Measurements from ENCODE around the gene CHMP4A.
A peak's percentile ranks its signal among the peaks of the same experiment; 100 is the strongest.

CHMP4A gene

DNA sequence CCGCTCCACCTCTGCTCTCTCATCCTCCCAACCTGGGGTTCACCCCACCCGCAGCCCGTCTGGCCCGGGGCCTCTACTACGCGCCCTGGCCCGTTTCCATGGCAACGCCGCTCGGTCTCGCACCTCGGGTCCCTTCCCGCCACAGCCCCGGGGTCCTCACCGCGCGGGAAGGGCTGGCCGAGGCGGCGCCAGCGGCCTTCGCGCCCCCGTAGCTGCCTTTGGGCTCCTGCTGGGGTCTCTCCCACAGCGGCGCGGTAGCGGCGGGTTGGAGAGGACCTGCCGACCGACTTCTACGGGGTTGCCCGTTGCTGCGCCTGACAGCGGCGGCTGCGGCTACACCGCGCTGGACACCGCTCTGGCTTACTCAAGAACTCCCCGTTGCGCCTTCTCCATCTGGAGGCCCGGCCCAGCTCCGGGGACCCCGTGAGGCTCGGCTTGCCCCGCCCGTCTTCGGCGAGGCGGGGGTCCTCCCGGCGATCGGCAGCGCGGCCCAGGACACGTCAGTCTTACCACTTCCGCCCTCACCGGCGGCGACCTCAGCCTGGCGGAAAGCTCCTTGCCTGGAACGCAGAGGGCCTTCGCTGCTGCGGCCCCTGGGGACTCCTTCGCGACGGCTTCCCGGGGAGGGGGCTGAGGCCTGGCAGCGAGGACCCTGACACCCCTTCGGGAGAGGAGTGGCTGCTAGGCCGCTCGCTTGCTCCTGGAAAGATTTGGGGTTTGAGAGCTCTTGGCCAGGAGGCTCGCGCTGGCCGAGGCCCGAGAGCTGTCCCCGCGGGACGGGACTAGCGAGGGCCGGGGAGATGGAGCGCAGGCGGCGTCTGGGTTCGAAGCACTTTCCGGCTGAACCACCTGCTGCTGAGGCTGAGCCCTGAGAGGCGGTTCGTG is 17.9 kb downstream of the CHMP4A start, which contains the start of gene TM9SF1:
Gene TM9SF1 (minus strand): TSS at position 256 of the 885 bp plus-strand sequence. CDS start 422 bp downstream, outside the sequence.
- peak; percentile 72 to 75 (median 75) for DNase-seq (ENCODE audit: low read depth in 3 of 3)

- no peak for DNase-seq (ENCODE audit: low read depth in 3 of 3)
These were observed 18.5 kb downstream of the CHMP4A start for GRCh38 chr14:24194873-24195185.

DNA sequence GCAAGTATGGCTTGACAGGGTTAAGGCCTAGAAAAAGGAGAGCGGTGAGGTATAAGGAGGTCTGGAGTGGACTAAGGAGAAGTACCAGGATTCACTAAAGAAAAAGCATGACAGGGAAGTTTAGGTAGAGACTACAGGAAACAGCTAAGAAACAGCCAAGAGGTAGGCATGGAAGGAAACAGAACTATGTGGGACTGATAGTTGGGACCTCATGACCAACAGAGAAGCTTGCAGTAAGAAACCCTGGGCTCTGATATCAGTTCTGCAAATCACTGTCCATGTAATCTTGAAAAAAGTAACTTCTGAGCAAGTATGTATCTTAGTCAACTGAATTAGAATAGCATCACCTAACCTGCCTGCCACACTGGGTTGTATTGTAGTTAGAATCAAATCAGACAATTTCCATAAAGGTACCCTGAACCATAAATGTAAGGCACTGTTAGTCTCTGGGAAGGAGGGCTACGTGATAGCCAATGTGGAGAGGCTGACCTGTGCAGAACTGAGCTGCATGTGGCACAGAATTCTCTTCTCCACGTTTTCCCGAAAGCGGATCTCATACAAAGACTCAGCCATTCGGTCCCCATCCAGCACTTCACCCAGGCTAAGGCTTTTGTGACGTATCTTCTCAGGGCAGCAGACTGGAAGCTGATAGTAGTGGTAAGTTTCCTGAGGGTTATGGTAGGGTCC is 19.0 kb downstream of the CHMP4A start:
- DNase-seq (ENCODE audit: low read depth in 3 of 3), result no peak

- DNase-seq (ENCODE audit: low read depth in 3 of 3), result no peak
These were observed 20.4 kb downstream of the CHMP4A start for GRCh38 chr14:24192933-24193332.

GRCh38 chr14:24190416-24190815 is 22.9 kb downstream of the CHMP4A start:
- DNase-seq (ENCODE audit: low read depth in 3 of 3), result no peak

- no peak for DNase-seq (ENCODE audit: low read depth in 3 of 3)
These were observed 23.8 kb downstream of the CHMP4A start for GRCh38 chr14:24189460-24189859.

GRCh38 chr14:24189059-24189375 is 24.3 kb downstream of the CHMP4A start:
- DNase-seq (ENCODE audit: low read depth in 3 of 3), result no peak

DNA sequence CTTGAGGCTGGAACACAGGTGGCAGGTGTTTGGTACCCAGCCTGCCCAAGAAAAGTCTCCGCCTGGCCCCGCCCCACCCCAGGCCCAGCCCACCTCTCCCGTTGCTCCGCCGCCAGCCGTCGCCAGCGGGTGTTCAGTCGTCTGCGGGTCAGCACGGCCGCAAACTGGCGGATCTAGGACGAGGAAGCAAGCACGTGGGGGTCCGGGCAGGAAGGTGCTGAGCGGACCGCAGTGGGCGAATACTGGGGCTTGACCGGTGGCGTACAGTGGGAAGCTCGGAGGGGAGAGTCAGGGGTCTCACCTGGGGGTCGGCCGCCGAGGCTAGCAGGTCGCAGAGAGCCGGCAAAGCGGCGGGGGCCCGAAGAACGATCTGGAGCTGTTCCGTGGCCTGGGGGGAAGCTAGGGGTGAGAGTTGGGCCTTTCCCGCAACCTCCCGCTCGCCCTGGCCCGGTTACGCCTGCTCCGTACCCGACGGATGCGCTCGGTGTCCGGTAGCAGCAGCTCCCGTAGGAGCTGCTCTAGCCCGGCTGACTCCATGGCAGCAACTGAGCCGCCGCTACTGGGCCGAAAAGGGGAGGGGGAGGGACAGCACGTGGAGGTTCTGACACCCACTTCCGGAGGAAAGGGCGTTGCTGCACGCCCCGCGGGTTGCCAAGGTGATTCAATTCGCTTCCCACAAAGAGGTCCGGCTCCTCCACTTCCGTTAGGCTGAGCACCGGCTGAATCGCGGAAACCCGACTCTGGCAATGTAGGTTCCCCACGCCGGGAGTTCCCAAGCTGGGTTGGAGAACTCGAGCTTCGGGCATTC is 24.8 kb downstream of the CHMP4A start, which contains the start of gene IPO4:
Gene IPO4 (minus strand): TSS at position 566 of the 808 bp plus-strand sequence. CDS start 29 bp downstream, at position 537.
- DNase-seq (ENCODE audit: low read depth in 3 of 3), result peak; percentile 78 to 95 (median 91)

DNA sequence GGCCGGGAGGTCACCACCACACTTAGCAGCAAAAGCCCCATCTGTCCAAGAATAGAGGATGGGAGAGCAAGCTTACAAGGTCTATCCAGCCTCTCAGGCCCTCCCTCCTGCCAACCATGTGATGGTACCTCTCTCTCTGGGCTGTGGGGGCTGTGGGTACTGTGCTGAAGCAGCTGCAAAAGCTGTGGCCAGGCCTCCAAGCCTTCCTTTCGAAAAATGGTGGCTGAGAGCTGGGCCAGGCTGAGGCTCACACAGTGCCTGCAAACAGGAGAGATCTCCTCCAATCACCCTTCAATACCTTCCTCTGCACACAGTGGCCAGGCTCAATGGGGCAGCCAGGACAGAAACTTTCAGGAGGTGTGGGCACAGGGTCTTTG is 25.8 kb downstream of the CHMP4A start:
- no peak for DNase-seq (ENCODE audit: low read depth in 3 of 3)

- DNase-seq (ENCODE audit: low read depth in 3 of 3), result no peak
These were observed 26.3 kb downstream of the CHMP4A start for GRCh38 chr14:24186831-24187538.

- DNase-seq (ENCODE audit: low read depth in 3 of 3), result no peak
These were observed 27.5 kb downstream of the CHMP4A start for GRCh38 chr14:24185741-24186140.

- DNase-seq (ENCODE audit: low read depth in 3 of 3), result no peak
These were observed 28.3 kb downstream of the CHMP4A start for GRCh38 chr14:24185026-24185425.

GRCh38 chr14:24184104-24184970 is 29.0 kb downstream of the CHMP4A start:
- DNase-seq (ENCODE audit: low read depth in 3 of 3), result no peak

DNA sequence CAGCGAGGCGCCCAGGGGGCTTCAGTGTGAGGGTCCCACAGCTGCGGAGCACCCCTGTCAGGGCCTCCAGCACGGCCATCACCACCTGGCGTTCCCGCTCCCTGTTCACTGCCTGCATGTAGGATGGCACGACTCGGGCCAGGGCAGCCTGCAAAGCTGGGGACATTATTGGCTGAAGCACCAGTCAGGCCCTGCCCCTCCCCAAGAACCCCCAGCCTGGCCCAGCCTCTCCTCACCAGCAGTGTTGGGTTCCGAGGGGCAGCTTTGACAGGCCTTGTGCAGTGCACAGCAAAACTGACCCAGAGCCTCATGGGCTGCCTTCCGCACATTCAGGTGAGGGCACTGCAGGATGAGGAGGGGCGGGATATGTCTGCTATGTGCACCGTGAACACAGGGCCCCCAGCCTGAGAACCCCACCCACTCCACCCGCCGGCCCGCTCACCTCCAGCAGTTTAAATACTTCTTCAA is 30.2 kb downstream of the CHMP4A start:
- no peak for DNase-seq (ENCODE audit: low read depth in 3 of 3)

DNA sequence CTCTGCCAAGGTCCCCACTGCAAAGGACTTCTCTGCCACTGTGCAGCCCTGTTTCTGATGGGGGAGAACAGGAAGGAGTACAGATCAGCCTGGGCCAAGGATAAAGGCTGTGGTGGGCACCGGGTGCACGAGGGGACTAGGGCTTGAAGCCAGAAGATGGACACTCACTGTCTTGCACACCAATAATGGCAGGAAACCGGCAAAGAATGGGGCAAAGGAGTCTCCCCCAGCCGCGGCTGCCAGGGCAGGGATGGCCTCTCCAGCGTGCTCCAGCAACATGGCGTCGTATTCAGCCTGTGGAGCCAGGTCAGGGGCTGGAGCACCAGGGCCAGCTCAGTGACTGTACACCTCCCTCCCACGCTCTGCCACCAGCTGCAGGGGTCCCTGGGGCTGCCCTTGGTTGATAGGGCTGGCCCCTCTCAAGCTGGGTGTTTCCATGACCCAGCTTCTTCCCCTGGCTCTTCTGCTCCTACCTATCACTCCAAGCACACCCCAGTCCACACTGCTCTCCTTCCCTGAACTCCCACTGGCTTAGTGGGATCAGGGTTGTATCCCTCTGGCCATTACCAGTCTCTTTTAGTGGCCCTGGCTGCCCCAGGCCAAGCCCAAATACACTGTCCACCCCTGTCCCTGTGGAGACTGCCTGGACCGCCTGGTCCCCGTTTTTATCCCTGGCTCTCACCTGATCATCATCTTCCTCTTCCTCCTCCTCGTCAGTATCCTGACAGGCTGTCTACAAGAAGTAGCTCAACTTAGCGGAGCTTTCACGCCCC is 31.0 kb downstream of the CHMP4A start:
- DNase-seq (ENCODE audit: low read depth in 3 of 3), result no peak

DNA sequence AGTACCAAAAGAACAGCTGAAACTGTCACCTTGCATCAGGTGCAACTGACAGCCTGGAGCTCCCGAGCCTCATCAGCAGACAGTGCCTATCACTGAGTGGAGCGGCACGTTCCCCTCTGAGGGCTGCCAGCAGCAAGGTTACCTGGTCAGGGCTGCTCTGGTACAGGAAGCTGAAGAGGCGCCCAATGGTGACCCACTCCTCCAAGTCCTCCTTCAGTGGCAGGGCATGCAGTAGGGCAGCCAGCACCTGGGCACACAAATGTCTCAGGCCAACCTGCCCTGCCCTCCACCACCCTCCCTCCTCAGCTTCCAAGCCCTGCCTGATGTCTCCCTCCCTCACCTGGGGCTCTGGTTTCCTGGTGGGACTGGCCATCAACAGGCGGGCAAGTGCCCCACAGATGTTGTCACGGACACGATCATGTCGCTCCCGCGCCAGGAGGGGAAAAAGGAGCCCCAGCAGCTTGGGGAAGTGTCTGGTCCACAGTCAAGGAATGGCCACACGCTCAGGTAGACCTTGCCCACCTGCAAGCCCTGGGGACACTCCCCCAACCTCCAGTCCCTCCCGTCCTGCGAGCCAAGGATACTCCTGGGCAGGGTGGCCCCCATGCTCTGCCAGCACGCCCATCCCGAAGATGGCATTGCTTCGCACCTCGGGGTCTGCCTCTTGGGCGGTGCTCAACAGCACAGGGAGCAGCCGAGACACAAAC is 31.8 kb downstream of the CHMP4A start:
- no peak for DNase-seq (ENCODE audit: low read depth in 3 of 3)

GRCh38 chr14:24179961-24180796 is 33.1 kb downstream of the CHMP4A start:
- no peak for DNase-seq (ENCODE audit: low read depth in 3 of 3)

DNA sequence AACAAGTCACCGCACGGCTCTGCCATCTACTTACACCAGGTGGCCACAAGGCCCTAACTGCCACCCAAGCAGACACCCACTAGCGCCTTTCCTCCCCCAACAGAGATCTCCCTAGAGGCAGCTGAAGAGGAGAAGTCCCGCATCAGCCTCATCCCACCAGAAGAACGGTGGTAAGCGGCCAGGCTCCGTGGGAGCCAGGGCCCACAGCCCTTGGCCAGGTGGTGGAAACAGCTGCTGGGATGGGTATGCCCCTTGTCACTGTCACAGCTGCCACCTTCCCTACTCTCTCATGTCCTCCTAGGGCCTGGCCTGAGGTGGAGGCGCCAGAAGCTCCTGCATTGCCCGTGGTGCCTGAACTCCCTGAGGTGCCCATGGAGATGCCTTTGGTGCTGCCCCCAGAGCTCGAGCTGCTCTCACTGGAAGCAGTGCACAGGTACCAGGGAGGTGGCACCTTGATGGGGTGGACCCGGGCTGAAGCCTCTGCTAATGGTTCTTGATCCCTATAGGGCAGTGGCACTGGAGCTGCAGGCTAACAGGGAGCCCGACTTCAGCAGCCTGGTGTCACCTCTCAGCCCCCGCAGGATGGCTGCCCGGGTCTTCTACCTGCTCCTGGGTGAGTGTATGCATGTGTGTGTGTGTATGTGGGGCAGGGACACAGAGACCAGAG is 33.9 kb downstream of the CHMP4A start:
- DNase-seq (ENCODE audit: low read depth in 3 of 3), result no peak
